Coronary artery (tissue), 2 donors: ENCODE results near the gene NSUN2.

Experiments
- DNase-seq: peaks from one replicate; pipeline ENCODE4 v3.0.0-alpha.2; 2017; ENCODE audit warnings: low spot score
- H3K27ac ChIP-seq, 2 donors: fragments of 200-600 bp; sonication (generic); one replicate each; pipeline ENCODE4 v1.5.1; 2016 to 2019
- H3K4me3 ChIP-seq: fragments of 200-600 bp; sonication (generic); 2 replicates; pipeline ENCODE4 v1.5.1; 2016; ENCODE audit warnings: mild to moderate bottlenecking, moderate library complexity
- CTCF ChIP-seq: fragments of 200-600 bp; sonication (generic); IDR thresholded peaks from one replicate; pipeline ENCODE4 v1.5.1; 2019; ENCODE audit warnings: antibody characterized with exemption

NSUN2 gene

GRCh38 chr5:6608016-6608415 is 24.8 kb downstream of the NSUN2 start:
- Histone ChIP-seq H3K4me3 (no peak overlapping the region), H3K27ac (no peak overlapping the region)
- DNase-seq = no peak
- TF ChIP-seq CTCF = no peak

- no peak for TF ChIP-seq CTCF
- no peak overlapping the region for H3K27ac ChIP-seq
- DNase-seq = no peak
Measured at GRCh38 chr5:6607559-6607936, 25.3 kb downstream of the NSUN2 start.

GRCh38 chr5:6606884-6607558 is 25.8 kb downstream of the NSUN2 start:
- H3K4me3 ChIP-seq = no peak overlapping the region
- no peak for DNase-seq
- TF ChIP-seq CTCF = no peak
- H3K27ac ChIP-seq = no peak overlapping the region

More at GRCh38 chr5:6607559-6607936, 25.3 kb downstream of the NSUN2 start:
- no peak overlapping the region for H3K4me3 ChIP-seq

GRCh38 chr5:6604946-6605345 is 27.9 kb downstream of the NSUN2 start:
- Histone ChIP-seq H3K27ac (no peak overlapping the region), H3K4me3 (no peak overlapping the region)
- no peak for DNase-seq
- no peak for TF ChIP-seq CTCF

GRCh38 chr5:6604341-6604740 is 28.5 kb downstream of the NSUN2 start:
- no peak for TF ChIP-seq CTCF
- H3K27ac ChIP-seq = no peak overlapping the region
- no peak overlapping the region for H3K4me3 ChIP-seq
- DNase-seq = no peak

GRCh38 chr5:6603643-6604042 is 29.2 kb downstream of the NSUN2 start:
- Histone ChIP-seq H3K27ac (no peak overlapping the region), H3K4me3 (no peak overlapping the region)
- TF ChIP-seq CTCF = no peak
- no peak for DNase-seq

GRCh38 chr5:6602441-6602840 is 30.4 kb downstream of the NSUN2 start:
- Histone ChIP-seq H3K27ac (no peak overlapping the region), H3K4me3 (no peak overlapping the region)
- no peak for DNase-seq
- TF ChIP-seq CTCF = no peak
